GM12878 (cell line): ENCODE results near the gene RACK1. TPM values are rescaled to one million over a fixed set of nuclear protein-coding genes. Genes with fewer than 3 reads are reported as not detected.

Experiments used
- BCL3 ChIP-seq: IDR thresholded peaks from 2 replicates; pipeline ENCODE4 v1.6.1; 2011; ENCODE audit warnings: borderline replicate concordance, low read depth, mild to moderate bottlenecking, moderate library complexity, low read length; ENCODE audit not compliant: insufficient read depth, poor library complexity, severe bottlenecking
- BHLHE40 ChIP-seq, 2 experiments: fragments of 450-650 bp in 1 of 2; IDR thresholded peaks; 2 replicates each; pipeline ENCODE4 v1.6.1; 2011 to 2017; ENCODE audit warnings: low read depth in 2 of 2, borderline replicate concordance in 1 of 2, improper control_type of control experiment in 1 of 2, low read length in 1 of 2, mild to moderate bottlenecking in 1 of 2
- CBFB ChIP-seq: IDR thresholded peaks from 2 replicates; pipeline ENCODE4 v1.6.1; 2016; ENCODE audit warnings: antibody characterized with exemption, low read depth
- CBX3 ChIP-seq: fragments of 200-600 bp; sonication (generic); IDR thresholded peaks from 2 replicates; pipeline ENCODE4 v1.6.1; 2016; ENCODE audit warnings: low read depth, borderline replicate concordance
- CBX5 ChIP-seq: sonication (generic); IDR thresholded peaks from 2 replicates; pipeline ENCODE4 v1.6.1; 2016; ENCODE audit warnings: low read depth, moderate library complexity, mild to moderate bottlenecking, inconsistent platforms
- EGR1 ChIP-seq, 2 experiments: IDR thresholded peaks; 1 replicate in 1 of 2; 2 replicates in 1 of 2; pipeline ENCODE4 v1.6.1; 2011 to 2012; ENCODE audit warnings: low read depth in 2 of 2, low read length in 2 of 2, borderline replicate concordance in 1 of 2, mild to moderate bottlenecking in 1 of 2, moderate library complexity in 1 of 2
- FOXK2 ChIP-seq: fragments of 450-650 bp; IDR thresholded peaks from 2 replicates; pipeline ENCODE4 v1.6.1; 2017; ENCODE audit warnings: mild to moderate bottlenecking, moderate library complexity
- IRF3 ChIP-seq: fragments of 450-650 bp; IDR thresholded peaks from 2 replicates; pipeline ENCODE4 v1.6.1; 2014; ENCODE audit warnings: mild to moderate bottlenecking
- MYC ChIP-seq: IDR thresholded peaks from 2 replicates; pipeline ENCODE4 v1.6.1; 2011; ENCODE audit warnings: mild to moderate bottlenecking, low read length, moderate library complexity, inconsistent platforms; ENCODE audit not compliant: insufficient read depth, insufficient replicate concordance, insufficient read length, severe bottlenecking
- PKNOX1 ChIP-seq: fragments of 450-650 bp; IDR thresholded peaks from 2 replicates; pipeline ENCODE4 v1.6.1; 2016; ENCODE audit warnings: mild to moderate bottlenecking
- POLR2A ChIP-seq: IDR thresholded peaks from 2 replicates; pipeline ENCODE4 v1.6.1; 2011; ENCODE audit warnings: low read depth, mild to moderate bottlenecking, low read length
- POU2F2 ChIP-seq: IDR thresholded peaks from 3 replicates; pipeline ENCODE4 v1.6.1; 2011; ENCODE audit warnings: low read depth, mild to moderate bottlenecking, low read length, borderline replicate concordance
- RELA ChIP-seq: fragments of 450-650 bp; IDR thresholded peaks from 2 replicates; pipeline ENCODE4 v1.8.0; 2014; ENCODE audit warnings: borderline replicate concordance; ENCODE audit not compliant: partially characterized antibody
- SKIL ChIP-seq: fragments of 450-650 bp; IDR thresholded peaks from 2 replicates; pipeline ENCODE4 v1.6.1; 2017; ENCODE audit warnings: mild to moderate bottlenecking, low read depth, inconsistent platforms; ENCODE audit not compliant: poor library complexity, severe bottlenecking
- SREBF2 ChIP-seq: IDR thresholded peaks from 2 replicates; pipeline ENCODE4 v1.6.1; 2012; ENCODE audit warnings: mild to moderate bottlenecking, low read length
- STAT1 ChIP-seq: fragments of 450-650 bp; conservative IDR thresholded peaks from 2 replicates; pipeline ENCODE4 v1.6.1; 2014; ENCODE audit warnings: antibody characterized with exemption, mild to moderate bottlenecking
- YY1 ChIP-seq: IDR thresholded peaks from 2 replicates; pipeline ENCODE4 v1.6.1; 2011; ENCODE audit warnings: low read depth, mild to moderate bottlenecking, low read length
- ZNF687 ChIP-seq: fragments of 450-650 bp; IDR thresholded peaks from 2 replicates; pipeline ENCODE4 v1.6.1; 2017; ENCODE audit warnings: mild to moderate bottlenecking, moderate library complexity
- ZSCAN29 ChIP-seq: fragments of 450-650 bp; IDR thresholded peaks from 2 replicates; pipeline ENCODE4 v1.6.1; 2017; ENCODE audit warnings: mild to moderate bottlenecking, moderate library complexity
- polyA plus RNA-seq, 11 experiments: library from polyadenylated mRNA; depleted of rRNA in 4 of 11; unstranded in 6 of 11; stranded (reverse) in 5 of 11; fragments of >200 nt; fragmentation: Nextera tagmentation in 4 of 11; fragmentation: Illumina TruSeq in 1 of 11; extraction: Ambion mirVana in 4 of 11; extraction: Trizol in 1 of 11; gene quantifications; 1 replicate in 1 of 11; 2 replicates in 10 of 11; pipeline versions ENCODE4 v1.2.1 to v1.2.3, GENCODE V29; 2011 to 2016; ENCODE audit warnings: inconsistent platforms in 2 of 11, missing spikeins in 2 of 11, low read depth in 1 of 11
- total RNA-seq, 4 experiments: library from RNA; depleted of rRNA in 3 of 4; stranded (reverse); fragments of >200 nt in 3 of 4; fragmentation: Illumina TruSeq in 1 of 4; extraction: Trizol in 1 of 4; gene quantifications; 2 replicates each; pipeline versions ENCODE4 v1.2.1 to v1.2.3, GENCODE V29; 2013 to 2021

RACK1 gene
- total and polyA plus RNA-seq, 10 of the 15 experiments (the other 5 are each of a cell fraction or from before 2014, with no cell fraction given) = 1,365 to 6,584 (median 4,167) TPM

GRCh38 chr5:181221792-181222629 is 21.7 kb downstream of the RACK1 start (continued):
- TF ChIP-seq SKIL (peak; percentile 83), RELA (peak; percentile 42), PKNOX1 (peak; percentile 40; the same call in 1 of the 2 replicates), IRF3 (no peak), CBX5 (no peak), SREBF2 (peak; percentile 92), YY1 (peak; percentile 94), ZSCAN29 (peak; percentile 96), MYC (peak; percentile 46), BCL3 (no peak), ZNF687 (peak; percentile 72), FOXK2 (peak; percentile 66), POU2F2 (peak; percentile 69; the same call in 2 of the 3 replicates), STAT1 (peak; percentile 83; the same call in 1 of the 2 replicates), POLR2A (peak; percentile 53), EGR1 (IDR thresholded peaks at IDR 0.05; ENCODE audit: borderline replicate concordance in 1 of 2, low read depth in 2 of 2, low read length in 2 of 2) (peak in 1 of 2 experiments; percentile 21; a peak in 1 of 3 replicates), BHLHE40 (IDR thresholded peaks at IDR 0.05; ENCODE audit: borderline replicate concordance in 1 of 2, low read depth in 2 of 2, low read length in 1 of 2) (peak; percentile 83 to 93), CBX3 (no peak), CBFB (peak; percentile 92)
